MM.1S (cell line): ENCODE measurements around the gene NR6A1.

ENCODE experiments used
- DNase-seq: peaks from one replicate; pipeline ENCODE4 v3.0.0-alpha.2; 2015
- H2AFZ ChIP-seq: fragments of 300-600 bp; sonication (generic); 2 replicates; pipeline ENCODE4 v1.6.0; 2016; ENCODE audit warnings: antibody characterized with exemption, low read length
- H3F3A ChIP-seq: fragments of 300-600 bp; sonication (generic); 2 replicates; pipeline ENCODE4 v1.6.1; 2016; ENCODE audit warnings: mild to moderate bottlenecking, antibody characterized with exemption, low read length, moderate library complexity, mixed read lengths; ENCODE audit not compliant: insufficient read depth
- H3K27ac ChIP-seq: fragments of 300-600 bp; sonication (generic); 2 replicates; pipeline ENCODE4 v1.5.1; 2016; ENCODE audit warnings: mild to moderate bottlenecking, low read length
- H3K27me3 ChIP-seq: fragments of 300-600 bp; sonication (generic); replicated peaks from 2 replicates; pipeline ENCODE4 v1.6.0; 2016; ENCODE audit warnings: low read length; ENCODE audit not compliant: insufficient read depth
- H3K36me3 ChIP-seq: fragments of 300-600 bp; sonication (generic); replicated peaks from 2 replicates; pipeline ENCODE4 v1.6.1; 2016; ENCODE audit warnings: mild to moderate bottlenecking, low read length, mixed read lengths; ENCODE audit not compliant: insufficient read depth
- H3K4me1 ChIP-seq: fragments of 300-600 bp; sonication (generic); 2 replicates; pipeline ENCODE4 v1.6.1; 2016; ENCODE audit warnings: low read length, mixed read lengths
- H3K4me2 ChIP-seq: fragments of 300-600 bp; sonication (generic); 2 replicates; pipeline ENCODE4 v1.6.0; 2016; ENCODE audit warnings: low read depth, low read length
- H3K4me3 ChIP-seq: fragments of 300-600 bp; sonication (generic); 2 replicates; pipeline ENCODE4 v1.5.1; 2016; ENCODE audit warnings: low read length, mixed read lengths
- H3K79me2 ChIP-seq: fragments of 300-600 bp; sonication (generic); 2 replicates; pipeline ENCODE4 v1.6.1; 2016; ENCODE audit warnings: mixed run types, low read length, mixed read lengths
- H3K9ac ChIP-seq: fragments of 300-600 bp; sonication (generic); 2 replicates; pipeline ENCODE4 v1.6.1; 2016; ENCODE audit warnings: low read length, mixed read lengths
- H3K9me2 ChIP-seq: fragments of 300-600 bp; sonication (generic); replicated peaks from 2 replicates; pipeline ENCODE4 v1.6.1; 2016; ENCODE audit warnings: mild to moderate bottlenecking, low read length, mixed read lengths; ENCODE audit not compliant: insufficient read depth
- H3K9me3 ChIP-seq: fragments of 300-600 bp; sonication (generic); replicated peaks from 2 replicates; pipeline ENCODE4 v1.6.1; 2016; ENCODE audit warnings: mild to moderate bottlenecking, low read length, mixed read lengths; ENCODE audit not compliant: insufficient read depth
- H4K20me1 ChIP-seq: fragments of 300-600 bp; sonication (generic); 2 replicates; pipeline ENCODE4 v1.6.1; 2016; ENCODE audit warnings: mild to moderate bottlenecking, low read length, moderate library complexity, mixed read lengths; ENCODE audit not compliant: insufficient read depth
- EZH2 ChIP-seq: fragments of 300-600 bp; sonication (generic); optimal IDR thresholded peaks from 2 replicates; pipeline ENCODE3; 2017; ENCODE audit warnings: low read depth, mild to moderate bottlenecking, antibody characterized with exemption, low read length, mixed read lengths
- EZH2phosphoT487 ChIP-seq: fragments of 300-600 bp; sonication (generic); IDR thresholded peaks from 2 replicates; pipeline ENCODE4 v1.6.1; 2018; ENCODE audit warnings: antibody characterized with exemption, low read length
- TF ChIP-seq, protein P1 (sequence below): fragments of 300-600 bp; sonication (generic); IDR thresholded peaks from 2 replicates; pipeline ENCODE4 v1.5.1; 2016; ENCODE audit warnings: antibody characterized with exemption, low read length, mixed read lengths

NR6A1 gene

GRCh38 chr9:124781967-124782660 is 11.0 kb upstream of the NR6A1 start:
- Histone ChIP-seq H3F3A (no peaks in the 10 kb centered on the region), H3K4me3 (no peak overlapping the region), H3K9ac (no peak overlapping the region), H3K4me1 (no peaks in the 10 kb centered on the region), H3K9me2 (no peaks in the 10 kb centered on the region), H3K4me2 (no peak overlapping the region), H4K20me1 (no peaks in the 10 kb centered on the region), H2AFZ (no peak overlapping the region), H3K27ac (no peak overlapping the region), H3K79me2 (no peaks in the 10 kb centered on the region), H3K36me3 (no peaks in the 10 kb centered on the region), H3K9me3 (no peaks in the 10 kb centered on the region), H3K27me3 (peaks cover 8% of the 10 kb centered on the region)
- DNase-seq = no peak
- TF ChIP-seq, protein P1, sequence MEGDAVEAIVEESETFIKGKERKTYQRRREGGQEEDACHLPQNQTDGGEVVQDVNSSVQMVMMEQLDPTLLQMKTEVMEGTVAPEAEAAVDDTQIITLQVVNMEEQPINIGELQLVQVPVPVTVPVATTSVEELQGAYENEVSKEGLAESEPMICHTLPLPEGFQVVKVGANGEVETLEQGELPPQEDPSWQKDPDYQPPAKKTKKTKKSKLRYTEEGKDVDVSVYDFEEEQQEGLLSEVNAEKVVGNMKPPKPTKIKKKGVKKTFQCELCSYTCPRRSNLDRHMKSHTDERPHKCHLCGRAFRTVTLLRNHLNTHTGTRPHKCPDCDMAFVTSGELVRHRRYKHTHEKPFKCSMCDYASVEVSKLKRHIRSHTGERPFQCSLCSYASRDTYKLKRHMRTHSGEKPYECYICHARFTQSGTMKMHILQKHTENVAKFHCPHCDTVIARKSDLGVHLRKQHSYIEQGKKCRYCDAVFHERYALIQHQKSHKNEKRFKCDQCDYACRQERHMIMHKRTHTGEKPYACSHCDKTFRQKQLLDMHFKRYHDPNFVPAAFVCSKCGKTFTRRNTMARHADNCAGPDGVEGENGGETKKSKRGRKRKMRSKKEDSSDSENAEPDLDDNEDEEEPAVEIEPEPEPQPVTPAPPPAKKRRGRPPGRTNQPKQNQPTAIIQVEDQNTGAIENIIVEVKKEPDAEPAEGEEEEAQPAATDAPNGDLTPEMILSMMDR = no peak
- no peak for TF ChIP-seq EZH2
- no peak for TF ChIP-seq EZH2phosphoT487

DNA sequence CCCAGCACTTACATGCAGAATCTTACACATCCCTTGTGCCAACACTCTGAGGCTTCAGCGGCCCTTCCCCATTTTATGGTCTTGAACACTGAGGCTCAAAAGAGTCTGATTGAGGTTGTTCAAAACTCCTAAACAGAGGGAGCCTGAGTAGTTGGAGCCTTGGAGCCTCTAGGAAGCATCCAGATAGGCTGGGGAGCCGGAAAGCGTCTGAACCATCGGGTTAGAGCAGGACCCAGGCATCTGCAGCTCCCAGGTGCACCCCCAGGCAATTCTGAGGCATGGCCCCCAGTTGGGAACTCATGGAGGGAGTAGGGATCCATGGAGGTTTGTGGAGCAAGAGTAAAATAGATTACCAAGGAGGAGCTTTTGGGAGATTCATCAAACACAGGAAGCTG is 9.6 kb upstream of the NR6A1 start:
- H3K27me3 ChIP-seq = peaks cover 15% of the 10 kb centered on the region
- no peak overlapping the region for H3K9ac ChIP-seq
- no peaks in the 10 kb centered on the region for H3K36me3 ChIP-seq
- no peak overlapping the region for H2AFZ ChIP-seq
- H3K4me1 ChIP-seq = no peaks in the 10 kb centered on the region
- H4K20me1 ChIP-seq = no peaks in the 10 kb centered on the region
- no peak overlapping the region for H3K4me3 ChIP-seq
- no peaks in the 10 kb centered on the region for H3K79me2 ChIP-seq
- TF ChIP-seq EZH2phosphoT487 (no peak), EZH2 (no peak)
- TF ChIP-seq, protein P1 = no peak
- H3K9me2 ChIP-seq = no peaks in the 10 kb centered on the region
- no peak overlapping the region for H3K4me2 ChIP-seq
- no peaks in the 10 kb centered on the region for H3K9me3 ChIP-seq
- H3K27ac ChIP-seq = no peak overlapping the region
- no peaks in the 10 kb centered on the region for H3F3A ChIP-seq
- no peak for DNase-seq

- Histone ChIP-seq H3K4me3 (no peak overlapping the region), H3K9ac (no peak overlapping the region), H3K4me1 (no peaks in the 10 kb centered on the region), H3K79me2 (no peaks in the 10 kb centered on the region), H3K9me2 (no peaks in the 10 kb centered on the region), H2AFZ (no peak overlapping the region), H3K27me3 (peaks cover 15% of the 10 kb centered on the region), H3K9me3 (no peaks in the 10 kb centered on the region), H3K36me3 (no peaks in the 10 kb centered on the region), H4K20me1 (no peaks in the 10 kb centered on the region), H3K4me2 (no peak overlapping the region), H3F3A (no peaks in the 10 kb centered on the region), H3K27ac (no peak overlapping the region)
- TF ChIP-seq EZH2phosphoT487 (no peak), EZH2 (no peak)
- TF ChIP-seq, protein P1 = no peak
- no peak for DNase-seq
Observed at GRCh38 chr9:124780060-124780756, 9.1 kb upstream of the NR6A1 start.
